ENCODE measurements around the gene TAF1A.

TAF1A gene

DNA sequence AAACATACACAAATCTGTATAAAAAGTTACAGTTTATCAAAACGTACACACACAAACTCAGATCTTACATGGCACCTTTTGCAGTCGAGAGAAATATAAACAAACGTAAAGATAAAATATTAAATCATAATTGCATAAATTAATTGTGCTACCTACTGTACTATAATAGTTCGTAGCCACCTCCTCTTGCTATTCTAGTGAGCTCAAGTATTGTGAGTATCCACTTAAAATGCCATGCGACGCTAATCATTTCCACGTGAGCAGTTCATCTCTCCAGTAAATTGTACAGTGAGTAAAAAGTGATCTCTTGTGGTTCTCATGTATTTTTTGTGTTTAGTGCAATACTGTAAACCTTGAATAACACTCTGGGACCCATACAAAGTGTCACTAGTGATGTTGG, 34.5 kb upstream of the TAF1A start:
- DNase-seq (ENCODE audit: low read depth): no peak
- H3K4me3 ChIP-seq (ENCODE audit: low read length): no peak overlapping the region
- TF ChIP-seq, protein P1, sequence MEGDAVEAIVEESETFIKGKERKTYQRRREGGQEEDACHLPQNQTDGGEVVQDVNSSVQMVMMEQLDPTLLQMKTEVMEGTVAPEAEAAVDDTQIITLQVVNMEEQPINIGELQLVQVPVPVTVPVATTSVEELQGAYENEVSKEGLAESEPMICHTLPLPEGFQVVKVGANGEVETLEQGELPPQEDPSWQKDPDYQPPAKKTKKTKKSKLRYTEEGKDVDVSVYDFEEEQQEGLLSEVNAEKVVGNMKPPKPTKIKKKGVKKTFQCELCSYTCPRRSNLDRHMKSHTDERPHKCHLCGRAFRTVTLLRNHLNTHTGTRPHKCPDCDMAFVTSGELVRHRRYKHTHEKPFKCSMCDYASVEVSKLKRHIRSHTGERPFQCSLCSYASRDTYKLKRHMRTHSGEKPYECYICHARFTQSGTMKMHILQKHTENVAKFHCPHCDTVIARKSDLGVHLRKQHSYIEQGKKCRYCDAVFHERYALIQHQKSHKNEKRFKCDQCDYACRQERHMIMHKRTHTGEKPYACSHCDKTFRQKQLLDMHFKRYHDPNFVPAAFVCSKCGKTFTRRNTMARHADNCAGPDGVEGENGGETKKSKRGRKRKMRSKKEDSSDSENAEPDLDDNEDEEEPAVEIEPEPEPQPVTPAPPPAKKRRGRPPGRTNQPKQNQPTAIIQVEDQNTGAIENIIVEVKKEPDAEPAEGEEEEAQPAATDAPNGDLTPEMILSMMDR (IDR thresholded peaks at IDR 0.05; ENCODE audit: insufficient read depth, low read depth, low read length, missing control alignments): no peak

DNA sequence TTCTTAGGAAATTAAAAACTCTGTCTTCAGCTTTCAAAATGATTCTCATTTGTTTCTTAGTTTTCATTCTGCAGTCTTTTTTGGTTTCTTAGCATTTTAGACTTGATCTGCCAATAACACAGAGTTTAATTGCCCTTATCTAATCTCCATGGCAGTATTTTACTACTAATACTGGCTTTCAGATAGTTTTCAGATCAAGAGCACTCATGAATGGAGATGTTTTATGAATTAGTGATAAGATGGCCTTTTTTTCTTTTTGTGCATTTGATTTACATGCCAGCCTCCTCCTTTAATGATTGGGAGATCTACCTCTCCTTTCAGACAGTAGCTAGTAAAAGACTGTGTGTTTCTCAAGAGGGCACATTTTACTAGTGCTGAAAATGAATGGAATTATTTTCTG, 33.7 kb upstream of the TAF1A start:
- TF ChIP-seq, protein P1 (IDR thresholded peaks at IDR 0.05; ENCODE audit: insufficient read depth, low read depth, low read length, missing control alignments): no peak
- DNase-seq (ENCODE audit: low read depth): no peak
- no peak overlapping the region for H3K4me3 ChIP-seq (ENCODE audit: low read length)

DNA sequence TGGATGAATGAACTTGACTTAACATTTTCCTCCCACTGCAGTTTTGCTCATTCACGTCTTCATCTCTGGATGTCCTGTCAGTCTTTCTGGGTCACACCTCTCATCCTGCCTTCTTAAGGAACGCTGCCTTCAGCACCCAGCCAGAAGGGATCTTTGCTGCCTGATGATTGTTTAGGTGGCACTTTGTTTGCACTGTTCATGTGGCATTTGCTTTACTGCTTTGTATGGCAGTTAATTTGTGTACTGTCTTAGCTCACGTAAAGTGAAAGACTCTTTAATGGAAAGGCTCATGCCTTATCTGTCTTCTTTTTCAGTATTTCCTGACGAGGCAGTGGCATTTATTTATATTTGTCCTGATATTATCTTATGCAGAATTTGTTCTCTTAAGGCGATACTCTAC, 33.0 kb upstream of the TAF1A start:
- no peak for DNase-seq (ENCODE audit: low read depth)
- TF ChIP-seq, protein P1 (IDR thresholded peaks at IDR 0.05; ENCODE audit: insufficient read depth, low read depth, low read length, missing control alignments): no peak
- no peak overlapping the region for H3K4me3 ChIP-seq (ENCODE audit: low read length)

DNA sequence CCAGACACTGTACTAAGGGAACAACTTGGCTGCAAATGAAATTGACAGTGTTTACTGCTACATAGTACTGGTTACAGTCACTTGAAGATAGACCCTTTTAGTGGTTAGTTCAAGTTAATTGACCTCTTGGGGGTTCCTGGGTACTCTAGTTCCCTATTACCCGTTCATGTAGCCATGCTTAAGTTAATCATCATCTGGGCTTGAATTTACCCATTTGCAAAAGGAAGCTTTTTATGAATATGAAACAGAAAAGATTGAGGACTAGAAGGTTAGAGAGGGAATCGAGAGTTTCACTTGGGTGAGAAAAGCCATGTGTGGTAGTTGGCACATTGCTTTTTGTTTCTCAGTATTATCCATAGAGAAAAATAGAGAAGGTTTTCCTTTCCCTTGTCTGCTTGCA, 30.8 kb upstream of the TAF1A start:
- DNase-seq (ENCODE audit: low read depth): no peak
- TF ChIP-seq, protein P1 (IDR thresholded peaks at IDR 0.05; ENCODE audit: insufficient read depth, low read depth, low read length, missing control alignments): no peak
- no peak overlapping the region for H3K4me3 ChIP-seq (ENCODE audit: low read length)

DNA sequence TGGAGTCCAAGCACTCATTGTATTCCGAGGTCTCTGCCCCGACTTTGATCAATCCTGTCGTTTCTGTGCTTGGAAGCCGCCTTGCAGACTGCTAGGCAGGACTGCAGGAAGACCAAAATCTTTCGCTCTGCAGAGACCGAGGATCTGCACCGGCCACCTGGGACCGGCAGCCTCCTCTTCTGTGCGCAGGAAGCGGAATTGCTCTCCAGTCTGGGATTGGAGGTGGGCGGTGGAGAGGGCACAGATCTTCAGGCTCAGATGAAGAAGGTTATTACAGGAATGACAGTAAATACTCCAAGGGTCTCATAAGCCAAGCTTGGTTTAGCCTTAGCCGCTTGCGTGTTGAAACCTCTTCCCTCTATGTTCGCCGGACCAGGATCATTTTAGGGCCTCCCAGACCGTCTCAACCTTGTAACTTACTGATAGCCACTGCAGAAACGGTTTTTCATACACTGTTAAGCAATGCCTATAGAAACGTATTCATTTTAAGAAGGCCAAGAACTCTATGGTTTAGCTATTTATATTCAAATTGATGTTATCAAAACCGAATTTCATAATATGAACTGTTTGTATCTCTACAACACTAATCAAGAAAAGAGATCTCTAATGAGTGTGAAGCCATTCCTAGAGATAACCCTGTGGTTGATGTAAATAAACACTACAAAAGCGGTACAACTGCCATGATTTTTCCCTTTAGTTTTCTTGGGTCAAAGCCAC, 29.3 kb upstream of the TAF1A start:
- H3K4me3 ChIP-seq (ENCODE audit: low read length): peak overlapping the region; percentile 71
- peak; percentile 44 for DNase-seq (ENCODE audit: low read depth)
- TF ChIP-seq, protein P1 (IDR thresholded peaks at IDR 0.05; ENCODE audit: insufficient read depth, low read depth, low read length, missing control alignments): no peak

DNA sequence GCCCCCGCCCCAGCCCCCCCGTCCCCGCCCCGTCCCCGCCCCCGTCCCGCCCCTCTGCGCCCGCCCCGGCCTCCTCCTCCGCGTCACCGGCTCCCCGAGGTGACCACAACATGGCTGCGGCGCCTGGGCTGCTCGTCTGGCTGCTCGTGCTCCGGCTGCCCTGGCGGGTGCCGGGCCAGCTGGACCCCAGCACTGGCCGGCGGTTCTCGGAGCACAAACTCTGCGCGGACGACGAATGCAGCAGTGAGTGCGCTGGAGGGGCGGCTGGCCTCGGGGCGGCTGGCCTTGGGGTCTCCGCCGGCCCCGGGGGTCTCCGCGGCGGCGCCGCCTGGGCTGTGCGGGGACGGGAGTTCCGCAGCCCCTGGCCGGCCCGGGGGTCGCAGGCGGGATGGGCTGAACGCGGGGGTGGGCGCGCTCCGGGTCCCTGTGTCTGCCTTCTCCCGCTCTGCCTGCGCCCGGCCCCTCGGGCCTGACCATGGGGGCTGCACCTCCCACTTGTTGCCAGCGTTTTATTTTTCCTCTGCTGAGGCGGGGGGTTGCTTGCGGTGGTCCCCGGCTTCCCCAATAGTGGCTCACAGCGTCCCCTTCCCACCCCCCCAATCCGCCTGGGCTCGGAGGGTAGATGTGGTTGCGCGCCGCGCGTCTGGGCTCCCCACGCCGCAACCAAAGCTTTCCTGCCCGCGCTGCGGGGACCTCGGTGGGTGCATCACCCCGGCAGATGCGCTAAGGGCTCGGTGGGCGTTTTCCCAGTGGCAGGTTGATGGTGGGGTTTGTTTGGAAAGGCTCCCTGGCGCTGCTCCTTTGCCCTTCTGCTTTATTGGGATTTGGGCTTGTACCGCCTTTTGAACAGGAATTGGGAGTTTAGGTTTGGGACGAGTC, 28.5 kb upstream of the TAF1A start, which contains the start of gene MIA3:
Gene MIA3 (plus strand): TSS at position 97 of the 879 bp plus-strand sequence. CDS start 14 bp downstream, at position 111.
- DNase-seq (ENCODE audit: low read depth): peak; percentile 29
- TF ChIP-seq, protein P1 (IDR thresholded peaks at IDR 0.05; ENCODE audit: insufficient read depth, low read depth, low read length, missing control alignments): no peak
- peak within 1 kb of the TSS; percentile 71 for H3K4me3 ChIP-seq (ENCODE audit: low read length)

Measured in epithelial cell of esophagus (primary cell).